H9 (cell line): ENCODE data around the gene FAP. TPM values are rescaled to one million over a fixed set of nuclear protein-coding genes. Genes with fewer than 3 reads are reported as not detected.

ENCODE experiments used
- DNase-seq: peaks from one replicate; pipeline ENCODE4 v3.0.0-alpha.2; 2017
- H2AFZ ChIP-seq: one replicate; pipeline ENCODE4 v1.6.1; 2013; ENCODE audit warnings: mild to moderate bottlenecking, low read length, control low read depth, moderate library complexity
- H2AK5ac ChIP-seq: 2 replicates; pipeline ENCODE4 v1.6.1; 2013; ENCODE audit warnings: low read length, control low read depth, mixed read lengths; ENCODE audit not compliant: insufficient read length
- H2BK120ac ChIP-seq: one replicate; pipeline ENCODE4 v1.6.1; 2013; ENCODE audit warnings: low read depth, mild to moderate bottlenecking, low read length, control low read depth, inconsistent platforms; ENCODE audit not compliant: poor library complexity, severe bottlenecking
- H2BK12ac ChIP-seq: 2 replicates; pipeline ENCODE4 v1.6.1; 2013; ENCODE audit warnings: low read length, control low read depth, mixed read lengths, low read depth; ENCODE audit not compliant: insufficient read length
- H2BK15ac ChIP-seq: 2 replicates; pipeline ENCODE4 v1.6.1; 2013; ENCODE audit warnings: low read depth, low read length, control low read depth
- H2BK20ac ChIP-seq: one replicate; pipeline ENCODE4 v1.6.1; 2013; ENCODE audit warnings: low read depth, mild to moderate bottlenecking, low read length, control low read depth, inconsistent platforms; ENCODE audit not compliant: poor library complexity, severe bottlenecking
- H2BK5ac ChIP-seq: 2 replicates; pipeline ENCODE4 v1.6.1; 2013; ENCODE audit warnings: low read length, control low read depth, mixed read lengths; ENCODE audit not compliant: insufficient read length
- H3K14ac ChIP-seq: 2 replicates; pipeline ENCODE4 v1.6.1; 2013; ENCODE audit warnings: low read length, control low read depth; ENCODE audit not compliant: insufficient read depth
- H3K18ac ChIP-seq: 2 replicates; pipeline ENCODE4 v1.6.1; 2013; ENCODE audit warnings: low read depth, mild to moderate bottlenecking, mixed read lengths, low read length, control low read depth; ENCODE audit not compliant: insufficient read length
- H3K23ac ChIP-seq: 2 replicates; pipeline ENCODE4 v1.6.1; 2013; ENCODE audit warnings: low read length, control low read depth, mixed read lengths, low read depth; ENCODE audit not compliant: insufficient read length
- H3K23me2 ChIP-seq: 2 replicates; pipeline ENCODE4 v1.6.1; 2013; ENCODE audit warnings: low read depth, mild to moderate bottlenecking, mixed read lengths, low read length, control low read depth; ENCODE audit not compliant: insufficient read length, poor library complexity, severe bottlenecking
- H3K27ac ChIP-seq: 2 replicates; pipeline ENCODE4 v1.5.1; 2013; ENCODE audit warnings: low read length, control low read depth, mixed read lengths, low read depth; ENCODE audit not compliant: insufficient read length
- H3K27me3 ChIP-seq: 2 replicates; pipeline ENCODE4 v1.6.1; 2013; ENCODE audit warnings: low read length, control low read depth, inconsistent platforms; ENCODE audit not compliant: insufficient read depth
- H3K4ac ChIP-seq: 2 replicates; pipeline ENCODE4 v1.6.1; 2013; ENCODE audit warnings: low read depth, mild to moderate bottlenecking, control low read depth, inconsistent platforms, low read length, moderate library complexity
- H3K4me1 ChIP-seq: 2 replicates; pipeline ENCODE4 v1.6.1; 2013; ENCODE audit warnings: low read length, control low read depth, inconsistent platforms; ENCODE audit not compliant: insufficient read depth
- H3K4me2 ChIP-seq: 2 replicates; pipeline ENCODE4 v1.6.1; 2013; ENCODE audit warnings: low read length, control low read depth, mixed read lengths; ENCODE audit not compliant: insufficient read length, insufficient read depth
- H3K56ac ChIP-seq: 2 replicates; pipeline ENCODE4 v1.6.1; 2013; ENCODE audit warnings: low read depth, mild to moderate bottlenecking, mixed read lengths, low read length, control low read depth; ENCODE audit not compliant: insufficient read length
- H3K79me1 ChIP-seq: 2 replicates; pipeline ENCODE4 v1.6.1; 2013; ENCODE audit warnings: low read depth, mild to moderate bottlenecking, moderate library complexity, low read length, control low read depth, inconsistent platforms; ENCODE audit not compliant: insufficient read depth, poor library complexity, severe bottlenecking
- H3K79me2 ChIP-seq: 2 replicates; pipeline ENCODE4 v1.6.1; 2013; ENCODE audit warnings: low read length, control low read depth, inconsistent platforms; ENCODE audit not compliant: insufficient read depth
- H3K9ac ChIP-seq: 2 replicates; pipeline ENCODE4 v1.6.1; 2013; ENCODE audit warnings: low read length, control low read depth, mixed read lengths; ENCODE audit not compliant: insufficient read length; ENCODE audit errors: extremely low read depth
- H3K9me3 ChIP-seq: one replicate; pipeline ENCODE4 v1.6.1; 2013; ENCODE audit warnings: low read depth, low read length, inconsistent platforms; ENCODE audit not compliant: control insufficient read depth
- H3T11ph ChIP-seq: one replicate; pipeline ENCODE4 v1.6.1; 2013; ENCODE audit warnings: mild to moderate bottlenecking, low read length, control low read depth, inconsistent platforms
- H4K20me1 ChIP-seq: one replicate; pipeline ENCODE4 v1.6.1; 2013; ENCODE audit not compliant: control insufficient read depth, insufficient read length, insufficient read depth
- H4K5ac ChIP-seq: 2 replicates; pipeline ENCODE4 v1.6.1; 2013; ENCODE audit warnings: low read depth, mild to moderate bottlenecking, mixed read lengths, low read length, control low read depth; ENCODE audit not compliant: insufficient read length
- H4K8ac ChIP-seq: replicated peaks from 2 replicates; pipeline ENCODE4 v1.6.1; 2013; ENCODE audit warnings: low read length, control low read depth, mixed read lengths, low read depth; ENCODE audit not compliant: insufficient read length
- H4K91ac ChIP-seq: 2 replicates; pipeline ENCODE4 v1.6.1; 2013; ENCODE audit warnings: low read depth, mild to moderate bottlenecking, moderate library complexity, mixed read lengths, low read length, control low read depth; ENCODE audit not compliant: insufficient read length
- H3K27ac Mint-ChIP-seq, 3 experiments: 2 replicates in 2 of 3; 3 replicates in 1 of 3; pipeline ENCODE4 v1.8.0; 2020 to 2021; ENCODE audit warnings: mixed read lengths in 3 of 3, mild to moderate bottlenecking in 1 of 3, moderate library complexity in 1 of 3
- H3K27me3 Mint-ChIP-seq: 2 replicates; pipeline ENCODE4 v1.8.0; 2021; ENCODE audit warnings: low read depth, mild to moderate bottlenecking, moderate library complexity, mixed read lengths
- H3K36me3 Mint-ChIP-seq, 3 experiments: 2 replicates in 2 of 3; 3 replicates in 1 of 3; pipeline ENCODE4 v1.8.0; 2020 to 2021; ENCODE audit warnings: low read depth in 3 of 3, mixed read lengths in 3 of 3; ENCODE audit not compliant: insufficient read depth in 1 of 3
- H3K4me1 Mint-ChIP-seq, 2 experiments: 2 replicates each; pipeline ENCODE4 v1.8.0; 2020; ENCODE audit warnings: mixed read lengths in 2 of 2
- H3K4me3 Mint-ChIP-seq, 2 experiments: 2 replicates in 1 of 2; 3 replicates in 1 of 2; pipeline ENCODE4 v1.8.0; 2020 to 2021; ENCODE audit warnings: mild to moderate bottlenecking in 2 of 2, mixed read lengths in 2 of 2, moderate library complexity in 1 of 2
- H3K9me3 Mint-ChIP-seq, 2 experiments: 2 replicates in 1 of 2; 3 replicates in 1 of 2; pipeline ENCODE4 v1.8.0; 2020; ENCODE audit warnings: mild to moderate bottlenecking in 2 of 2, mixed read lengths in 2 of 2, moderate library complexity in 1 of 2
- CTCF ChIP-seq: fragments of 200-600 bp; sonication (generic); conservative IDR thresholded peaks from 3 replicates; pipeline ENCODE4 v1.8.0; 2021; ENCODE audit warnings: antibody characterized with exemption, mild to moderate bottlenecking
- WGBS: extraction: QIAGEN DNeasy Blood & Tissue Kit; methylation state at CpG from one replicate; pipeline ENCODE4 v1.1.7; 2013; ENCODE audit warnings: missing lambda C conversion rate, low lambda C conversion rate, mixed read lengths; ENCODE audit not compliant: insufficient read length; ENCODE audit errors: extremely low coverage; 5-methylcytosine and 5-hydroxymethylcytosine counted together
- total RNA-seq: library from RNA; stranded (reverse); gene quantifications from 2 replicates; pipeline ENCODE4 v1.2.1, GENCODE V29; 2021

FAP gene
- total RNA-seq, 1 experiment from 2014 or later, result not detected

GRCh38 chr2:162199913-162200312 lies 43.3 kb downstream of the FAP start:
- H3K14ac ChIP-seq, result no peak overlapping the region
- H3K27me3 Mint-ChIP-seq, result peaks cover 21% of the 10 kb centered on the region
- no peak for DNase-seq
- TF ChIP-seq CTCF, result no peak
- no peaks in the 10 kb centered on the region for H3K9me3 Mint-ChIP-seq
- no peak overlapping the region for H2BK5ac ChIP-seq
- no peaks in the 10 kb centered on the region for H3K27me3 ChIP-seq
- no peak overlapping the region for H3K56ac ChIP-seq
- H2BK20ac ChIP-seq, result no peak overlapping the region
- no peak overlapping the region for H2BK120ac ChIP-seq
- no peak overlapping the region for H2BK12ac ChIP-seq
- no peak overlapping the region for H3K4me2 ChIP-seq
- H3K9me3 ChIP-seq, result no peaks in the 10 kb centered on the region
- H4K20me1 ChIP-seq, result no peaks in the 10 kb centered on the region
- no peaks in the 10 kb centered on the region for H3K79me1 ChIP-seq
- no peaks in the 10 kb centered on the region for H3K36me3 Mint-ChIP-seq
- no peaks in the 10 kb centered on the region for H3K4me1 ChIP-seq
- no peak overlapping the region for H2BK15ac ChIP-seq
- no peak overlapping the region for H3K27ac ChIP-seq
- H3K23me2 ChIP-seq, result no peaks in the 10 kb centered on the region
- peaks cover 0 to 6% of the 10 kb centered on the region in 2 experiments; a peak in 1 of 4 replicates for H3K4me1 Mint-ChIP-seq
- no peak overlapping the region for H3K9ac ChIP-seq
- no CpG with 5 or more reads among the region's 1 CpG for WGBS
- H2AFZ ChIP-seq, result no peak overlapping the region
- no peaks in the 10 kb centered on the region for H3K79me2 ChIP-seq
- H3K4me3 Mint-ChIP-seq, result no peak overlapping the region
- H2AK5ac ChIP-seq, result no peak overlapping the region
- no peak overlapping the region for H4K91ac ChIP-seq
- H4K5ac ChIP-seq, result no peak overlapping the region
- H3T11ph ChIP-seq, result no peak overlapping the region
- no peak overlapping the region for H3K18ac ChIP-seq
- H4K8ac ChIP-seq, result no peak overlapping the region
- H3K4ac ChIP-seq, result no peak overlapping the region
- no peak overlapping the region for H3K27ac Mint-ChIP-seq
- H3K23ac ChIP-seq, result no peak overlapping the region
